Activated CD4-positive, alpha-beta T cell treated with anti-CD3 and anti-CD28 coated beads, Interleukin-2, amount 50 U/mL, for 16 hours (primary cell): ENCODE data around the gene HNRNPH1.

Experiments
- DNase-seq: peaks from one replicate; pipeline ENCODE4 v3.0.0-alpha.2; 2020

The HNRNPH1 gene

GRCh38 chr5:179603308-179603707 lies 20.2 kb downstream of the HNRNPH1 start:
- DNase-seq: no peak

- DNase-seq: no peak
Observed at GRCh38 chr5:179601871-179602625, 21.4 kb downstream of the HNRNPH1 start.

- no peak for DNase-seq
Observed at GRCh38 chr5:179599973-179600372, 23.5 kb downstream of the HNRNPH1 start.

GRCh38 chr5:179599566-179599965 lies 23.9 kb downstream of the HNRNPH1 start:
- DNase-seq: no peak

- DNase-seq: no peak
Observed at GRCh38 chr5:179599100-179599499, 24.4 kb downstream of the HNRNPH1 start.

GRCh38 chr5:179596421-179596820 lies 27.1 kb downstream of the HNRNPH1 start:
- no peak for DNase-seq

- DNase-seq: no peak
Observed at GRCh38 chr5:179595916-179596315, 27.6 kb downstream of the HNRNPH1 start.

GRCh38 chr5:179588166-179588565 lies 35.3 kb downstream of the HNRNPH1 start:
- no peak for DNase-seq

- DNase-seq: no peak
Observed at GRCh38 chr5:179585941-179586401, 37.5 kb downstream of the HNRNPH1 start.

- no peak for DNase-seq
Observed at GRCh38 chr5:179577286-179577960, 46.0 kb downstream of the HNRNPH1 start.

GRCh38 chr5:179572386-179572785 lies 51.1 kb downstream of the HNRNPH1 start:
- no peak for DNase-seq

GRCh38 chr5:179568721-179569120 lies 54.8 kb downstream of the HNRNPH1 start:
- DNase-seq: no peak

GRCh38 chr5:179564526-179564925 lies 58.9 kb downstream of the HNRNPH1 start:
- no peak for DNase-seq
